GM19463 (cell line): ENCODE measurements around the gene CDK12.
"Not testable (repeated sequence)": the region's sequence is repeated elsewhere in the genome, so short reads cannot be mapped to it uniquely, and the experiment has no call there.

Experiments
- ATAC-seq: cut with Tn5 transposase; IDR thresholded peaks from one replicate; pipeline ENCODE4 v1.9.1; 2021; ENCODE audit warnings: mild to moderate bottlenecking, moderate library complexity; ENCODE audit not compliant: unreplicated experiment

CDK12 gene

GRCh38 chr17:39496921-39497320 lies 35.6 kb downstream of the CDK12 start:
- not testable (repeated sequence) for ATAC-seq

- no peak for ATAC-seq
Measured at GRCh38 chr17:39507511-39507910, 46.2 kb downstream of the CDK12 start.

GRCh38 chr17:39508987-39509386 lies 47.7 kb downstream of the CDK12 start:
- no peak for ATAC-seq

GRCh38 chr17:39513309-39513708 lies 52.0 kb downstream of the CDK12 start:
- ATAC-seq, result no peak

- no peak for ATAC-seq
Measured at GRCh38 chr17:39513915-39514314, 52.6 kb downstream of the CDK12 start.

GRCh38 chr17:39517224-39517623 lies 55.9 kb downstream of the CDK12 start:
- no peak for ATAC-seq

GRCh38 chr17:39525801-39526506 lies 64.7 kb downstream of the CDK12 start:
- no peak for ATAC-seq

- no peak for ATAC-seq
Measured at GRCh38 chr17:39527220-39527813, 66.0 kb downstream of the CDK12 start.

- ATAC-seq, result no peak
Measured at GRCh38 chr17:39529455-39529854, 68.2 kb downstream of the CDK12 start.

GRCh38 chr17:39530513-39530912 lies 69.2 kb downstream of the CDK12 start:
- no peak for ATAC-seq

- no peak for ATAC-seq
Measured at GRCh38 chr17:39531252-39531651, 70.0 kb downstream of the CDK12 start.

GRCh38 chr17:39533891-39534290 lies 72.6 kb downstream of the CDK12 start:
- ATAC-seq, result no peak

GRCh38 chr17:39534768-39535405 lies 73.6 kb downstream of the CDK12 start:
- no peak for ATAC-seq

GRCh38 chr17:39536468-39536867 lies 75.2 kb downstream of the CDK12 start:
- no peak for ATAC-seq

GRCh38 chr17:39537364-39537763 lies 76.1 kb downstream of the CDK12 start:
- ATAC-seq, result not testable (repeated sequence)

GRCh38 chr17:39538866-39539265 lies 77.6 kb downstream of the CDK12 start:
- ATAC-seq, result no peak

GRCh38 chr17:39540611-39541010 lies 79.3 kb downstream of the CDK12 start:
- no peak for ATAC-seq

- ATAC-seq, result no peak
Measured at GRCh38 chr17:39541652-39542051, 80.4 kb downstream of the CDK12 start.

GRCh38 chr17:39543176-39543575 lies 81.9 kb downstream of the CDK12 start:
- ATAC-seq, result no peak

- ATAC-seq, result no peak
Measured at GRCh38 chr17:39543664-39544063, 82.4 kb downstream of the CDK12 start.

GRCh38 chr17:39544361-39544760 lies 83.1 kb downstream of the CDK12 start:
- not testable (repeated sequence) for ATAC-seq
